GM21360 (cell line): Measurements from ENCODE around the gene TM2D3.
A peak's percentile ranks its signal among the peaks of the same experiment; 100 is the strongest.
"Not testable (repeated sequence)": the region's sequence is repeated elsewhere in the genome, so short reads cannot be mapped to it uniquely, and the experiment has no call there.

Experiments
- ATAC-seq: cut with Tn5 transposase; IDR thresholded peaks from one replicate; pipeline ENCODE4 v1.9.1; 2021; ENCODE audit warnings: mild to moderate bottlenecking, moderate library complexity; ENCODE audit not compliant: unreplicated experiment

The TM2D3 gene

GRCh38 chr15:101657968-101658784 lies 6.0 kb upstream of the TM2D3 start:
- ATAC-seq: no peak

- no peak for ATAC-seq
Observed at GRCh38 chr15:101657171-101657570, 5.0 kb upstream of the TM2D3 start.

GRCh38 chr15:101654624-101655337 lies 2.6 kb upstream of the TM2D3 start:
- ATAC-seq: not testable (repeated sequence)

DNA sequence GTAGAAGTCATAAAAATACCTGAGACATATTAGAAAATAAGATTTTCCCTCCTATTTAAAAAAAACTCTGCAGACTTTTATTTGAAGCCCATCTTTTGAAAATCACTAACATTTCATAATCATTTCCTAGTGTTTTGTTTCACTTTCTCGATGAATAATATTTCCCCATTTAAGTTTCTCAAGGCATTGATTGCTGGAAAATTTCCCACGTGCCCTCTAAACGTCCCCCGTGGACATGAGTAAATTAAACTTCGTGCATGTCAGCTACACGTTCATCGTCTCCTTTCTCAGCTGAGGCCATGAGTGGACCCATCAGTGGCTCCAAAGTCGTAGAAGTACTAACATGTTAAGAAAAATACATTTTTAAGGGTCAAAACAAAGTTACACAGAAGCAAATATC lies 2.0 kb upstream of the TM2D3 start:
- no peak for ATAC-seq

DNA sequence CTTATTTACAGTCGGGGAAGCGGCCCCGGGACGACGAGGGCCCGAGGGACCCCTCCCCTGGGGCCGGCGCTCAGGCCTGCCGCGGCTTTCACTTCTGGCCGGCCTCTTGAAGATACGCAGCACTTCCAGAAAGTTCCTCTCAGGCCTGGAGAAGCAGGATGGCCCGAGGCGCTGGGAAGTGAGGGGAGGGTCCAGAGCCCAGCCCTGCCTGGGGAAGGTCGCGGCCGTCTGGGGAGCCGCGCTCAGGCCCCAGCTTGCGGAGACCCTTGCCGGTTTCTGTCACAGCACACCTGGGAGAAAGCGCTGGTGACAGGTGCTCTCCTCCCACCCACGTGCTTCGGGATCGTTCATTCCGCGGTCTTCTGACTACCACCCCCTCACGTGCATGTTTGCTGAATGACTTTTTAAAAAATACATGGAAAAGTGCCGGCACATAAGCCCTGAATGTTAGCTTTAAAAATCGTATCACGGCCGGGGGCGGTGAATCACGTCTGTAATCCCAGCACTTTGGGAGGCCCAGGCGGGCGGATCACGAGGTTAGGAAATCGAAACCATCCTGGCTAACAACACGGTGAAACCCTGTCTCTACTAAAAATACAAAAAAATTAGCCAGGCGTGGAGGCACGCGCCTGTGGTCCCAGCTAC lies 727 bp upstream of the TM2D3 start:
- no peak for ATAC-seq

DNA sequence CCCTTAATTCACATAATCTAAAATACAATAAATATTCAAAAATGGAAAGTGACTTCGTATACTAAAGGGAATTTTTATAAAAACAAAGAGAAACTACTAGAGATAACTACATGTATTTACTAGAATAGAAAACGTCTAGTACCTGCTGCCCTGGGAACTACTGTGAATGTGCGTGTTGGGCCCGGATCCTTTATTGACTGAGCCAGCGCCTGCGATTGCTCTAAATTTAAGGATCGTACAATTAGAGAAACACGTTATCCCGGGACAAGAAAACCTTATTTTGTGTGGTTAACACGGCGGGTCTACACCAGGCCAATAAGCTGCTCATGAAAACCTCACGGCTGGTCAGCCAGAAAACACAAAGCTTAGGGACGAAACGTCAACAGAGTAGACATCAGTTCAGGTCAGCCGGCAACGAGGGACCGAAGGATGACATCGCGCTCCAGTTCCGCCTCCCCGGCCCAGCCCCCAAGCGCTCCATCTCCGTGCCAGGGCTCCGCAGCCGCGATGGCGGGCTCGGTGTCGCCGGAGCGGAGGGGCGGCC lies 555 bp downstream of the TM2D3 start:
- peak; percentile 47 for ATAC-seq

GRCh38 chr15:101650145-101650544 lies 2.0 kb downstream of the TM2D3 start:
- ATAC-seq: no peak

- no peak for ATAC-seq
Observed at GRCh38 chr15:101648356-101648755, 3.8 kb downstream of the TM2D3 start.

- no peak for ATAC-seq
Observed at GRCh38 chr15:101647251-101647650, 4.9 kb downstream of the TM2D3 start.

- no peak for ATAC-seq
Observed at GRCh38 chr15:101646672-101647071, 5.5 kb downstream of the TM2D3 start.

GRCh38 chr15:101642361-101642760 lies 9.8 kb downstream of the TM2D3 start:
- no peak for ATAC-seq

- no peak for ATAC-seq
Observed at GRCh38 chr15:101641894-101642293, 10.3 kb downstream of the TM2D3 start.

- ATAC-seq: peak; percentile 50
Observed at GRCh38 chr15:101641129-101641764, 10.9 kb downstream of the TM2D3 start.

- no peak for ATAC-seq
Observed at GRCh38 chr15:101639667-101640066, 12.5 kb downstream of the TM2D3 start.

GRCh38 chr15:101637919-101638318 lies 14.3 kb downstream of the TM2D3 start:
- no peak for ATAC-seq

DNA sequence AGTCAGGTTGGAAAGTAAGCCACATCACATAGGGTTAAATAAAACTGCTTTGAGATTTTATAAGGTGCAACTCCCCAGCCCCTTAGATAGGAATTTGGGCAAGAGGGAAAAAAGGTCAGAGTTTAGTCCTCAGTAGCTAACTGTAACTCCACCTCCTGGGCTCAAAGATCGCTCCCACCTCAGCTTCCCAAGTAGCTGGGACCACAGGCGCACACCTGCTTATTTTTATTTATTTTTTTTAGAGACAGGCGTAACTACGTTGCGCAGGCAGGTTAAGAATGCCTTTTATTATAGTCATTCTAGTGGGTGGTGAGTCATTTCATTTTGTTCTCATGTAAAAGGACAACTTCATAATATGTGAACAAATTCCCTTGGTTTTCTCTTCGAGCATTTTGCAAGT lies 14.7 kb downstream of the TM2D3 start:
- ATAC-seq: no peak

GRCh38 chr15:101637038-101637437 lies 15.1 kb downstream of the TM2D3 start:
- ATAC-seq: no peak

GRCh38 chr15:101635944-101636727 lies 16.0 kb downstream of the TM2D3 start:
- no peak for ATAC-seq

DNA sequence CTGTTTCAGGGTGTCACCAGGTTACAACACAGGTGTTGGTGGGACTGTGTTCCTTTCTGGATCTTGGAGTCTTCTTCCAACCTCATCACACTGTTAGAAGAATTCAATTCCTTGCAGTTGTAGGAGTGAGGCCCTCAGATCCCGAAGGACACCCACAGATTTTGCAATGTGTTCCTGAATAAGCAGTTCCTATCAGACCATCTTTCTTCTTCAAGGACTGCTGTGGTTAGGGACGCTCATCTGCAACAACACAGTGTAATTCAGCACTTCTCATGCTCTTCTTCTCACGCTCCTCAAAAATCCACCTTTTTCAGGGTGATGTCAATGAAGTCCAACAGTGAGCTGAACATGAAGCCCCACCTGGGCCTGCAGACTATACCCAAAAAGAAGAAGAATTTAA lies 18.8 kb downstream of the TM2D3 start:
- no peak for ATAC-seq

GRCh38 chr15:101626729-101627128 lies 25.5 kb downstream of the TM2D3 start:
- not testable (repeated sequence) for ATAC-seq
